Measurements from ENCODE around the gene GIGYF2.
A peak's percentile ranks its signal among the peaks of the same experiment; 100 is the strongest.
"Not testable (repeated sequence)": the region's sequence is repeated elsewhere in the genome, so short reads cannot be mapped to it uniquely, and the experiment has no call there.

The GIGYF2 gene

DNA sequence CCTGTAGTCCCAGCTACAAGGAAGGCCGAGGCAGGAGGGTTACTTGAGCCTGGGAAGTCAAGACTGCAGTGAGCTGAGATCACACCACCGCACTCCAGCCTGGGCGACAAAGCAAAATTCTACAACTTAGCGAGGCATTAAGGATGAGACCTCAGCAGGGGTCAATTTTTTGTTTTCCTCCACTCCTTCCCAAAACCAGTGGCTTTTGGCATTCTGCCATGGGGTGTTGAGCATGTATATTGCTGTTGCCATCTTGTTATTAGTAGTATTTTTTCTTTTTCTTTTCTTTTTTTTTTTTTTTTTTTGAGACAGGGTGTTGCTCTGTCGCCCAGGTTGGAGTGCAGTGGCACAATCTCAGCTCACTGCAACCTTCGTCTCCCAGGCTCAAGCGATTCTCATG lies 8.9 kb upstream of the GIGYF2 start:
- in situ Hi-C loops (cut with HindIII; ENCODE audit: low sequenced_read_pairs) = no loop called here
- no peak overlapping the region for H3K4me3 ChIP-seq (ENCODE audit: low read depth, low read length)
- DNase-seq (ENCODE audit: low read depth, low spot score) = no peak
- TF ChIP-seq, protein P1, sequence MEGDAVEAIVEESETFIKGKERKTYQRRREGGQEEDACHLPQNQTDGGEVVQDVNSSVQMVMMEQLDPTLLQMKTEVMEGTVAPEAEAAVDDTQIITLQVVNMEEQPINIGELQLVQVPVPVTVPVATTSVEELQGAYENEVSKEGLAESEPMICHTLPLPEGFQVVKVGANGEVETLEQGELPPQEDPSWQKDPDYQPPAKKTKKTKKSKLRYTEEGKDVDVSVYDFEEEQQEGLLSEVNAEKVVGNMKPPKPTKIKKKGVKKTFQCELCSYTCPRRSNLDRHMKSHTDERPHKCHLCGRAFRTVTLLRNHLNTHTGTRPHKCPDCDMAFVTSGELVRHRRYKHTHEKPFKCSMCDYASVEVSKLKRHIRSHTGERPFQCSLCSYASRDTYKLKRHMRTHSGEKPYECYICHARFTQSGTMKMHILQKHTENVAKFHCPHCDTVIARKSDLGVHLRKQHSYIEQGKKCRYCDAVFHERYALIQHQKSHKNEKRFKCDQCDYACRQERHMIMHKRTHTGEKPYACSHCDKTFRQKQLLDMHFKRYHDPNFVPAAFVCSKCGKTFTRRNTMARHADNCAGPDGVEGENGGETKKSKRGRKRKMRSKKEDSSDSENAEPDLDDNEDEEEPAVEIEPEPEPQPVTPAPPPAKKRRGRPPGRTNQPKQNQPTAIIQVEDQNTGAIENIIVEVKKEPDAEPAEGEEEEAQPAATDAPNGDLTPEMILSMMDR (IDR thresholded peaks at IDR 0.05; ENCODE audit: low read depth, low read length) = no peak

DNA sequence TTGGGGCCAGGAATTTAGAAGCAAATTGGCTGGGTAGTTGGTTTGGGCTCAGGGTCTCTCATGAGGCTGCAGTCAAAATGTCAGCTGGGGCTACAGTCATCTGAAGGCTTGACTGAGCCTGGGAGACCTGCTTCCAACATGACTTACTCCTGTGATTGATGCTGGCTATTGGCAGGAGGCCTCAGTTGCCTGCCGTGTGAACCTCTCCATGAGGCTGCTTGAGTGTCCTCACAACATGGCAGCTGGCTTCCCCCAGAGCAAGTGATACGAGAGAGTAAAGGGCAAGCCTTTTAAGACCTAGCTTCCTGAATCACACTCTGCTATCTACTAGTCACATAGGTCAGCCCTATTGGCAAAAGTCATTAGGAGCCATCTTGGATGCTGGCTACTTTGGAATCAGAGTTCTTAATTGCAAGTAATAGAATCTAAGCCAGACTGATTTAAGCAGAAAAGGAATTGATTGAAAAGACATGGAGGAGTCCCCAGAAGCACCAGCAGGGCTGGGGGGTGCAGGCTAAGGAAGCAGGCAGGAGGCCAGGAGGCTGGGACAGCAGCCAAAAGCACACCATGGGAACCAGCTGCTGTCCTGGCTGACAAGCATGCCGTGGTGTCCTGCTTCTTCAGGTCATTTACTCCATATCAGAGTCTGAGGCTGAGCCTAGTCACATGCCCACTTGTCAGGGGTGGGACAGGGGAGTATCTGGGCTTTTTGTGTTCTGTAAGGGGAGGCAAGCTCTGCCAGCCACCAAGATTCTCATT lies 7.8 kb upstream of the GIGYF2 start:
- in situ Hi-C loops (cut with HindIII; ENCODE audit: low sequenced_read_pairs) = no loop called here
- DNase-seq (ENCODE audit: low read depth, low spot score) = peak; percentile 39
- no peak overlapping the region for H3K4me3 ChIP-seq (ENCODE audit: low read depth, low read length)
- TF ChIP-seq, protein P1 (IDR thresholded peaks at IDR 0.05; ENCODE audit: low read depth, low read length) = no peak

DNA sequence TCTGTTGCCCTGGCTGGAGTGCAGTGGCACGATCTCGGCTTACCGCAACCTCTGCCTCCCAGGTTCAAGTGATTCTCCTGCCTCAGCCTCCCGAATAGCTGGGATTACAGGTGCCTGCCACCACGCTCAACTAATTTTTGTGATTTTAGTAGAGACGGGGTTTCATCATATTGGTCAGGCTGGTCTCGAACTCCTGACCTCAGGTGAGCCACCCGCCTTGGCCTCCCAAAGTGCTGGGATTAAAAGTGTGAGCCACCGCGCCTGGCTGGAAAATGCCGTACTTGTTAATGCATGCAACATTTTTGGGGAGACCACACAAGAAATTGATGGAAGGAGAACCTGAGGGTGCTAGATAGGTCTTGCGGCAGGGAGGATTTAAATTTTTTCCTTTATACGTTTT lies 6.0 kb upstream of the GIGYF2 start:
- in situ Hi-C loops (cut with HindIII; ENCODE audit: low sequenced_read_pairs) = not testable (repeated sequence)

DNA sequence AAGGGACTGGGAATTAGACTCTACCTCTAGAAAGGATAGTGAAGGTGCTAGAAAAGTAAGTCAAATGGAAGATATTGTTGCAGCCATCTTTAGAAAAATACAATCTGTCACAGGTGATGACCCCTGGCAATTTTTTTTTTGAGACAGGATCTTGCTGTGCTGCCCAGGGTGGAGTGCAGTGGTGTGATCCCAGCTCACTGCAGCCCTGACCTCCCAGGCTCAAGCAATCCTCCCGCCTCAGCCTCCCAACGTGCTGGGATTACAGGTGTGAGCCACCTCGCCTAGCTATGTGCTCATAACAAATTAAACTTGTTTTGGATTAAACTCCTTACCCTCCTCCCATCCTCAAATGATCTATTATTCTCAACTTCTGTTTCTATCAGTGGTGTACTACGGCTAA lies 3.8 kb upstream of the GIGYF2 start:
- TF ChIP-seq, protein P1 (IDR thresholded peaks at IDR 0.05; ENCODE audit: low read depth, low read length) = no peak
- in situ Hi-C loops (cut with HindIII; ENCODE audit: low sequenced_read_pairs) = no loop called here
- H3K4me3 ChIP-seq (ENCODE audit: low read depth, low read length) = no peak overlapping the region
- DNase-seq (ENCODE audit: low read depth, low spot score) = no peak

More for the DNA sequence above, 6.0 kb upstream of the GIGYF2 start:
- H3K4me3 ChIP-seq (ENCODE audit: low read depth, low read length); DNase-seq (ENCODE audit: low read depth, low spot score): not testable (repeated sequence)

DNA sequence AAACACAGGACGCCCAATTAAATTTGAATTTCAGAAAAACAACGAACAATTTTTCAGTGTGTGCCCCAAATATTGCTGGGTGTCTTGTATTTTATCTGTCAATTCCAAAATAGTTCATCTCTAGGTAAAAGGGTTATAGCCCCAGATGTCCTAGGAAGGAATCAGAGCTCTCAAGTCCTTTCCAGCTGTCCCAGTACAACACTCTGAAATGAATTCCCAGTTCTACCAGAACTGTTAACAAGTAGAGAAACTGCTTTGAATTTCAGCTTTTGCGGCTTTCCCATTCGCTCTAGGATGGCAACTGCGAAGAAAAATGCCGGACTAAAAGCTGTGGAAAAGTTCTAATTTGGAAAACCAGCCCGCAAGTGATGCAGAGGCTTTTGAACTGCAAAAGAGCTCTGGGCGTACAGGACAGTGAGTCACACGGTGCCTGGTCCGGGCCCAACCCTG lies 497 bp upstream of the GIGYF2 start:
- TF ChIP-seq, protein P1 (IDR thresholded peaks at IDR 0.05; ENCODE audit: low read depth, low read length) = no peak
- in situ Hi-C loops (cut with HindIII; ENCODE audit: low sequenced_read_pairs) = no loop called here
- DNase-seq (ENCODE audit: low read depth, low spot score) = no peak

DNA sequence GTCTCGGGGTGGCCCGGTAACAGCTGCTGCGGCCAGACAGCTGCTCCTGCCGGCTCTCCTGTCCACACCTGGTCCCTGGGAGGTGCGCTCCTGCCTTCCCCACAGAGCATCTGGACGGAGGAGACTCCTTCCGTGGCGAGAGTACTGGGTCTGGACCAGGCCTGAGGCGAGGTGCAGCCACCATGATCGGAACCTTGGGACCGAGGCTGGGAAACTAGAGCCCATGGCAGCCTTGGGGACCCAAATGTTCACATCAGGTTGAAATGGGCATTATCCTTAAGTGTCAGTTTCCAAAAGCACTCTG lies 628 bp downstream of the GIGYF2 start:
- no peak for DNase-seq (ENCODE audit: low read depth, low spot score)
- H3K4me3 ChIP-seq (ENCODE audit: low read depth, low read length) = peak overlapping the region; percentile 97
- in situ Hi-C loops (cut with HindIII; ENCODE audit: low sequenced_read_pairs) = no loop called here
- TF ChIP-seq, protein P1 (IDR thresholded peaks at IDR 0.05; ENCODE audit: low read depth, low read length) = no peak

More for the DNA sequence above, 497 bp upstream of the GIGYF2 start:
- peak overlapping the region; percentile 97 for H3K4me3 ChIP-seq (ENCODE audit: low read depth, low read length)

DNA sequence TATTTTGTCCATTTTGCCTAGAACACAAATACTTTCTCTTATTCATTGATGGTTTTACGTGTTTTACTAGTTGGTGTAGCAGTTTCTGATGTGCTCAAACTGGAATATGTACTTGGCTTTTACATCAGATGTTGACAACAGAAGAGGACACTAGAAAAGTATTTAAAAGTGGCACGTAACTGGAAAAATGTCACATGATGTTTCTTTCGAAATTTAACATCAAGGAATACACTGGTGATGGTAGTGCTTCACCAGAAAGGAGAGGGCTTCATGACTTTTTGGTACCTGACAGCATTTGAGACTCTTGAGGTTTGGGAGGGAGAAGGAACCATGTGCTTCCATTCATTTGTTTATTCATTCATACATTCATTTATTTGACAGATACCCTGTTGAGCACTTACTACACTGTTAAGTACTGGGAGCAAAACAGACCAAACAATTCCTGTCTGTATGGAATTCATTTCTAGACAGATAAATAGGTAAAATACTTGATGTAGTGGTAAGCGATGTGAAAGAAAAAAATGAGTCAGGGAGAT lies 1.5 kb downstream of the GIGYF2 start:
- peak overlapping the region; percentile 97 for H3K4me3 ChIP-seq (ENCODE audit: low read depth, low read length)
- in situ Hi-C loops (cut with HindIII; ENCODE audit: low sequenced_read_pairs) = no loop called here
- TF ChIP-seq, protein P1 (IDR thresholded peaks at IDR 0.05; ENCODE audit: low read depth, low read length) = no peak
- no peak for DNase-seq (ENCODE audit: low read depth, low spot score)
